SU-DHL-6 (cell line): ENCODE results near the gene PCK1.

Experiments used
- H2AFZ ChIP-seq: fragments of 200-600 bp; sonication (generic); 2 replicates; pipeline ENCODE4 v1.6.1; 2014; ENCODE audit warnings: low read depth, mild to moderate bottlenecking, moderate library complexity, mixed read lengths, antibody characterized with exemption, low read length; ENCODE audit not compliant: severe bottlenecking
- H3F3A ChIP-seq: fragments of 200-600 bp; shearing (Covaris generic); 2 replicates; pipeline ENCODE4 v1.6.0; 2016; ENCODE audit warnings: antibody characterized with exemption, mild to moderate bottlenecking; ENCODE audit not compliant: insufficient read depth
- H3K27ac ChIP-seq: fragments of 200-600 bp; sonication (generic); 2 replicates; pipeline ENCODE4 v1.5.1; 2016; ENCODE audit warnings: low read depth, mild to moderate bottlenecking, low read length, moderate library complexity, mixed read lengths
- H3K27me3 ChIP-seq: fragments of 200-600 bp; sonication (generic), shearing (Covaris generic); 2 replicates; pipeline ENCODE4 v1.6.0; 2014; ENCODE audit warnings: mild to moderate bottlenecking, low read length
- H3K36me3 ChIP-seq: fragments of 200-600 bp; sonication (generic); 2 replicates; pipeline ENCODE4 v1.6.1; 2014; ENCODE audit warnings: mild to moderate bottlenecking, low read length, mixed read lengths
- H3K4me2 ChIP-seq: fragments of 300-600, 200-600 bp; shearing (Covaris generic), sonication (generic); 2 replicates; pipeline ENCODE4 v1.6.0; 2014; ENCODE audit warnings: low read length, low read depth, mild to moderate bottlenecking; ENCODE audit not compliant: poor library complexity, severe bottlenecking
- H3K4me3 ChIP-seq: fragments of 200-600 bp; sonication (generic); 2 replicates; pipeline ENCODE4 v1.5.1; 2014; ENCODE audit warnings: antibody characterized with exemption, low read length, mild to moderate bottlenecking, mixed read lengths; ENCODE audit not compliant: insufficient read depth, poor library complexity, severe bottlenecking
- H3K79me2 ChIP-seq: fragments of 200-600 bp; sonication (generic); 2 replicates; pipeline ENCODE4 v1.6.1; 2014; ENCODE audit warnings: mild to moderate bottlenecking, low read length, moderate library complexity; ENCODE audit not compliant: insufficient read depth
- H3K9ac ChIP-seq: fragments of 200-600 bp; sonication (generic); 2 replicates; pipeline ENCODE4 v1.7.0; 2014; ENCODE audit warnings: mild to moderate bottlenecking, low read length
- H3K9me2 ChIP-seq: fragments of 200-600 bp; sonication (generic); replicated peaks from 2 replicates; pipeline ENCODE4 v1.6.1; 2014; ENCODE audit warnings: low read length; ENCODE audit not compliant: insufficient read depth
- H3K9me3 ChIP-seq: fragments of 200-600 bp; sonication (generic); 2 replicates; pipeline ENCODE4 v1.6.1; 2014; ENCODE audit warnings: low read length, mixed read lengths; ENCODE audit not compliant: insufficient read depth
- H4K20me1 ChIP-seq: fragments of 200-600 bp; sonication (generic); 2 replicates; pipeline ENCODE4 v1.6.1; 2014; ENCODE audit warnings: low read depth, mild to moderate bottlenecking, antibody characterized with exemption, low read length, moderate library complexity, mixed read lengths
- CTCF ChIP-seq: fragments of 200-600 bp; sonication (generic); IDR thresholded peaks from one replicate; pipeline ENCODE4 v1.5.1; 2017; ENCODE audit warnings: antibody characterized with exemption, mild to moderate bottlenecking, low read length, moderate library complexity; ENCODE audit not compliant: insufficient read depth, poor library complexity, severe bottlenecking
- EZH2phosphoT487 ChIP-seq: fragments of 200-600 bp; sonication (generic), shearing (Covaris generic); conservative IDR thresholded peaks from 2 replicates; pipeline ENCODE4 v1.6.1; 2018; ENCODE audit warnings: mild to moderate bottlenecking, antibody characterized with exemption, low read length, moderate library complexity, mixed read lengths

The PCK1 gene

GRCh38 chr20:57514273-57514751, 46.6 kb upstream of the PCK1 start:
- TF ChIP-seq EZH2phosphoT487 (no peak), CTCF (peak; percentile 60)
- Histone ChIP-seq H3K79me2 (no peaks in the 10 kb centered on the region), H3K27ac (no peak overlapping the region), H3K9me3 (no peaks in the 10 kb centered on the region), H3K4me3 (no peak overlapping the region), H4K20me1 (no peaks in the 10 kb centered on the region), H3K9ac (no peak overlapping the region), H2AFZ (no peak overlapping the region), H3F3A (no peaks in the 10 kb centered on the region), H3K4me2 (no peak overlapping the region), H3K9me2 (no peaks in the 10 kb centered on the region), H3K36me3 (no peaks in the 10 kb centered on the region), H3K27me3 (no peaks in the 10 kb centered on the region)

DNA sequence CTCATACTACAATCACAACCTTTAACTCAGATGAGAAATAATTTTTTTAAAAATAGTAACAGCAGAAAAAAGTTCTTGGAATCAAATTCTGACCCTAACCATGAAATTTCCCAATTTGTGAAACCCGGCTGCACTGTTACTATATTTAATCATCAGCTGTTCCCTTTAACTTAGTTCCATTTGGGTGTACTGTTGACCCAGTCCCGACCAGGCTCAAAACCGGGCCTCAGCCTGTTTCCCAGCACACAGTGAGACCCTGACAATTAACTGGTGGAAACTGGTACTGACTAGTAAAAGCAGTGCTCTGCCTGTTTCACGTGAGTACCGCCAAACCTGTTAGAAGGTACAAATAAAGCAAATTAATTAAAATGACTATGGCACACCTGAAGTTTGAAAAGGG, 43.0 kb upstream of the PCK1 start:
- Histone ChIP-seq H2AFZ (no peak overlapping the region), H3K79me2 (no peaks in the 10 kb centered on the region), H3K4me3 (no peak overlapping the region), H3K9ac (no peak overlapping the region), H3K27ac (no peak overlapping the region), H3K9me2 (no peaks in the 10 kb centered on the region), H3K4me2 (no peak overlapping the region), H3K27me3 (no peaks in the 10 kb centered on the region), H3F3A (no peaks in the 10 kb centered on the region), H4K20me1 (no peaks in the 10 kb centered on the region), H3K36me3 (no peaks in the 10 kb centered on the region), H3K9me3 (no peaks in the 10 kb centered on the region)
- TF ChIP-seq EZH2phosphoT487, result no peak
- TF ChIP-seq CTCF, result no peak

DNA sequence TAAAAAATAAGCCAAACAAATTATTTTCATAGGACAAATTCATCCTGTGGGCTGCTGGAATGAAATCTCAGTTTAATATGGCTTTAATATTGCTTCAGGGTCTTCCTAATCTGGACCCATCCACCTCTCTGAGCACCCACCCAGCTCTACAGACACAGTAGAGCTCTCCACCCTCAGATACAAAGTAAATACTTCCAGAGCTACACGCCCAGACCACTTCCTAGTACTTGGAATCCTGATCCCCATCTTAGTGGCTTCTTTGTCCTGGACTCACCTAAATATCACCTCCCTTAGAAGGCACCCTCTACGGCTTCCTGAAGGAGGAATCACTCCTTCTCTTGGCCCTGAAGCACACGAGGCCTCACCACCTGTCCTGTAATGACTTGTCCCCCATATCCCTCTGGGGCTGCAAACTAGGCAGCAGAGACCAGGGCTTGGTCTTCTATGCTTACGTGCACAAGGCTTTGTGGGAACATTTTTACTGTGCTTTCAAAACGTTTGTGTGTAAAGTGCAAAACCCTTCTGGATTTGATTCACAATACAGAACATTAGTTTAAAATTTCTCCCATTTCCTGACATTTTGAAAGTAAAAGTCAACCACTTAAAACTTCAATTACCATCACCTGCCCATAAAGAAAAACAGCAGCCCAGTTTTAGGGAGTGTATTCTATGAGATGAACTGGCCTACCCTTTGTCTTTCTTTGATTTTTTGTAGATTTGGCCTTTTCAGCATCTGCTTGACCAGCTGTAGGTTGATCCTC, 38.4 kb upstream of the PCK1 start:
- no peaks in the 10 kb centered on the region for H3K9me3 ChIP-seq
- H3K4me2 ChIP-seq, result no peak overlapping the region
- H3K4me3 ChIP-seq, result no peak overlapping the region
- H3K9me2 ChIP-seq, result no peaks in the 10 kb centered on the region
- TF ChIP-seq CTCF (no peak), EZH2phosphoT487 (no peak)
- H3F3A ChIP-seq, result no peaks in the 10 kb centered on the region
- H3K79me2 ChIP-seq, result no peaks in the 10 kb centered on the region
- no peaks in the 10 kb centered on the region for H3K27me3 ChIP-seq
- H3K36me3 ChIP-seq, result no peaks in the 10 kb centered on the region
- H3K9ac ChIP-seq, result no peak overlapping the region
- H3K27ac ChIP-seq, result no peak overlapping the region
- no peak overlapping the region for H2AFZ ChIP-seq
- H4K20me1 ChIP-seq, result no peaks in the 10 kb centered on the region
